B cell (primary cell): ENCODE results near the gene FRMD8. TPM values are rescaled to one million over a fixed set of nuclear protein-coding genes. Genes with fewer than 3 reads are reported as not detected.

ENCODE experiments used
- ATAC-seq: fragments of 200-7000 bp; cut with Tn5 transposase; one replicate; pipeline ENCODE4 v1.10.0; 2021; ENCODE audit warnings: low read depth, mild to moderate bottlenecking, moderate number of reproducible peaks, moderate library complexity
- CTCF ChIA-PET: fragments of 350-600 bp; sonication (Branson Sonifier 250); formaldehyde crosslinking; loops from one replicate; lab custom pipeline; 2021; ENCODE audit warnings: antibody characterized with exemption, inconsistent platforms; lab: Charles Lee
- POLR2A ChIA-PET: fragments of 350-600 bp; sonication (Branson Sonifier 250); formaldehyde crosslinking; loops from one replicate; lab custom pipeline; 2021; ENCODE audit warnings: antibody characterized with exemption; lab: Charles Lee
- DNase-seq: peaks from one replicate; pipeline ENCODE4 v3.0.0; 2013
- H2AFZ ChIP-seq: 2 replicates; pipeline ENCODE4 v1.6.1; 2012; ENCODE audit warnings: mild to moderate bottlenecking, low read depth, low read length; ENCODE audit not compliant: insufficient read depth, poor library complexity, severe bottlenecking
- H3K27ac ChIP-seq, 2 donors: 1 replicate in 1 of 2; 2 replicates in 1 of 2; pipeline ENCODE4 v1.5.1; 2012 to 2013; ENCODE audit warnings: low read length in 2 of 2, mild to moderate bottlenecking in 2 of 2, moderate library complexity in 1 of 2
- H3K27me3 ChIP-seq, 4 experiments: fragments of 200-600 bp in 1 of 4; sonication (generic) in 1 of 4; replicated peaks in 1 of 4; 1 replicate in 2 of 4; 2 replicates in 2 of 4; pipeline versions ENCODE4 v1.6.1 to v1.7.0; 2013 to 2016; ENCODE audit warnings: low read length in 3 of 4, mild to moderate bottlenecking in 2 of 4, mixed read lengths in 1 of 4, moderate library complexity in 1 of 4; ENCODE audit not compliant: insufficient read depth in 4 of 4, control insufficient read depth in 3 of 4; ENCODE audit errors: control extremely low read depth in 1 of 4
- H3K36me3 ChIP-seq, 2 experiments: replicated peaks in 1 of 2; 1 replicate in 1 of 2; 2 replicates in 1 of 2; pipeline versions ENCODE4 v1.6.1 to v1.7.1; 2013; ENCODE audit warnings: low read length in 1 of 2; ENCODE audit not compliant: insufficient read depth in 2 of 2, control insufficient read depth in 1 of 2; ENCODE audit errors: control extremely low read depth in 1 of 2, extremely low read depth in 1 of 2
- H3K4me1 ChIP-seq, 2 donors: fragments of 200-600 bp in 1 of 2; sonication (generic) in 1 of 2; 1 replicate in 1 of 2; 2 replicates in 1 of 2; pipeline versions ENCODE4 v1.5.1 to v1.6.1; 2013 to 2017; ENCODE audit warnings: low read length in 2 of 2; ENCODE audit not compliant: control insufficient read depth in 2 of 2, insufficient read depth in 2 of 2
- H3K4me2 ChIP-seq: replicated peaks from 2 replicates; pipeline ENCODE3; 2012; ENCODE audit warnings: mild to moderate bottlenecking, low read depth, low read length; ENCODE audit not compliant: poor library complexity, severe bottlenecking
- H3K4me3 ChIP-seq, 5 experiments: fragments of 200-600 bp in 1 of 5; sonication (generic) in 1 of 5; 1 replicate in 3 of 5; 2 replicates in 2 of 5; pipeline versions ENCODE4 v1.5.1 to v1.7.0; 2011 to 2016; ENCODE audit warnings: low read length in 4 of 5, mild to moderate bottlenecking in 4 of 5, low read depth in 2 of 5, control low read depth in 1 of 5, moderate library complexity in 1 of 5; ENCODE audit not compliant: insufficient read depth in 1 of 5; ENCODE audit errors: control extremely low read depth in 1 of 5, extremely low read depth in 1 of 5
- H3K79me2 ChIP-seq: fragments of 200-600 bp; sonication (generic); one replicate; pipeline ENCODE4 v1.6.0; 2016; ENCODE audit warnings: low read length; ENCODE audit not compliant: control insufficient read depth, insufficient read depth
- H3K9ac ChIP-seq: fragments of 200-600 bp; sonication (generic); 2 replicates; pipeline ENCODE4 v1.6.1; 2017; ENCODE audit warnings: mild to moderate bottlenecking, low read length, moderate library complexity
- H3K9me3 ChIP-seq, 3 donors: one replicate each; pipeline versions ENCODE4 v1.6.1 to v1.7.1; 2013; ENCODE audit warnings: low read length in 2 of 3; ENCODE audit not compliant: control insufficient read depth in 2 of 3, insufficient read depth in 1 of 3; ENCODE audit errors: control extremely low read depth in 1 of 3
- H4K20me1 ChIP-seq: 2 replicates; pipeline ENCODE4 v1.6.0; 2012; ENCODE audit warnings: mild to moderate bottlenecking, low read length; ENCODE audit not compliant: insufficient read depth, control insufficient read depth, poor library complexity, severe bottlenecking
- H3K27ac Mint-ChIP-seq: one replicate; pipeline ENCODE4 v1.8.0; 2021; ENCODE audit warnings: mixed read lengths
- H3K27me3 Mint-ChIP-seq: one replicate; pipeline ENCODE4 v1.8.0; 2021; ENCODE audit warnings: mixed read lengths
- H3K4me1 Mint-ChIP-seq: one replicate; pipeline ENCODE4 v1.8.0; 2021; ENCODE audit warnings: mixed read lengths
- H3K4me3 Mint-ChIP-seq: one replicate; pipeline ENCODE4 v1.8.0; 2021; ENCODE audit warnings: mixed read lengths
- H3K9me3 Mint-ChIP-seq: one replicate; pipeline ENCODE4 v1.8.0; 2022; ENCODE audit warnings: mixed read lengths; ENCODE audit not compliant: insufficient read depth
- CTCF ChIP-seq: fragments of 200-600 bp; IDR thresholded peaks from one replicate; pipeline ENCODE4 v1.8.0; 2022; ENCODE audit warnings: antibody characterized with exemption, mild to moderate bottlenecking
- EZH2 ChIP-seq: IDR thresholded peaks from 2 replicates; pipeline ENCODE4 v1.6.1; 2012; ENCODE audit warnings: borderline replicate concordance, low read depth, mild to moderate bottlenecking, moderate library complexity, low read length; ENCODE audit not compliant: insufficient read depth, poor library complexity, severe bottlenecking
- WGBS: methylation state at CpG from one replicate; pipeline ENCODE4 v1.1.5; 2013; ENCODE audit warnings: missing lambda C conversion rate; ENCODE audit not compliant: insufficient coverage; 5-methylcytosine and 5-hydroxymethylcytosine counted together
- intact Hi-C: fragments of 100-400 bp; cut with micrococcal nuclease; formaldehyde crosslinking; loops from one replicate; pipeline ENCODE4 v1.10.0; 2022
- polyA plus RNA-seq: library from polyadenylated mRNA; depleted of rRNA; stranded (reverse); fragments of >200 nt; gene quantifications from 2 replicates; pipeline ENCODE4 v1.2.3, GENCODE V29; 2012
- total RNA-seq, 2 donors: library from RNA; stranded (reverse); fragments of 120-200 nt in 1 of 2; gene quantifications; 1 replicate in 1 of 2; 2 replicates in 1 of 2; pipeline versions ENCODE4 v1.2.3 to v1.2.4, GENCODE V29; 2013 to 2022

FRMD8 gene
- total and polyA plus RNA-seq, 2 donors (not counting 1 experiment from before 2014, with no cell fraction given), result 44.3 to 73.6 TPM

GRCh38 chr11:65415499-65416340, 29.3 kb downstream of the FRMD8 start:
- TF ChIP-seq CTCF, result no peak
- TF ChIP-seq EZH2, result no peak
- H3K27ac ChIP-seq, result peak overlapping the region in 1 of 2 donors; percentile 97
- peak overlapping the region; percentile 94 for H3K4me2 ChIP-seq
- peaks cover 72% of the 10 kb centered on the region for H3K79me2 ChIP-seq
- H4K20me1 ChIP-seq, result no peaks in the 10 kb centered on the region
- no peaks in the 10 kb centered on the region for H3K9me3 Mint-ChIP-seq
- peak overlapping the region; percentile 96 for H3K4me3 Mint-ChIP-seq
- H2AFZ ChIP-seq, result peak overlapping the region; percentile 74
- H3K4me1 ChIP-seq, result peaks cover 48 to 56% of the 10 kb centered on the region in 2 donors
- H3K27ac Mint-ChIP-seq, result peak overlapping the region; percentile 100
- DNase-seq (no peak), ATAC-seq (no peak)
- H3K9ac ChIP-seq, result peak overlapping the region; percentile 77
- no peaks in the 10 kb centered on the region for H3K27me3 Mint-ChIP-seq
- H3K36me3 ChIP-seq, result peaks cover 4 to 20% of the 10 kb centered on the region in 2 experiments
- ChIA-PET POLR2A (interaction anchor here (0.6 to 16.5 kb wide), 18 partner anchors 8 to 131 kb away, joined by 3 to 1159 read pairs (median 5); partner anchors contain the start of genes FRMD8, MALAT1, SCYL1 and SLC25A45), CTCF (interaction anchor here (0.9 to 14.9 kb wide), 25 partner anchors 9 to 172 kb away, joined by 3 to 541 read pairs (median 9); partner anchors contain the start of genes FRMD8, MALAT1, SCYL1 and SLC25A45)
- H3K27me3 ChIP-seq, result no peaks in the 10 kb centered on the region
- WGBS, result 81% methylated on average over 11 of the region's 11 CpGs
- H3K4me3 ChIP-seq, result peak overlapping the region; percentile 43 to 86 (median 63)
- H3K4me1 Mint-ChIP-seq, result peaks cover 53% of the 10 kb centered on the region
- H3K9me3 ChIP-seq, result no peaks in the 10 kb centered on the region
- intact Hi-C loops, result loop anchor here (1.0 to 2.0 kb wide), 8 partner anchors 8 to 95 kb away; partner anchors contain the start of gene SLC25A45
